DND-41 (cell line): ENCODE measurements around the gene PCDHGA5.
"Not testable (repeated sequence)": the region's sequence is repeated elsewhere in the genome, so short reads cannot be mapped to it uniquely, and the experiment has no call there.

Experiments used
- ATAC-seq: fragments of 200-7000 bp; cut with Tn5 transposase; 3 replicates; pipeline ENCODE4 v1.9.1; 2021; ENCODE audit warnings: low read depth; ENCODE audit not compliant: insufficient read depth
- DNase-seq: peaks from one replicate; pipeline ENCODE4 v3.0.0-alpha.2; 2020
- H2AFZ ChIP-seq: 2 replicates; pipeline ENCODE4 v1.6.0; 2012; ENCODE audit warnings: low read depth, low read length
- H3K27ac ChIP-seq: 2 replicates; pipeline ENCODE4 v1.5.1; 2012; ENCODE audit warnings: low read length, inconsistent platforms
- H3K27me3 ChIP-seq: fragments of 200-600 bp; sonication (generic); 2 replicates; pipeline ENCODE4 v1.6.0; 2012; ENCODE audit warnings: low read length, mild to moderate bottlenecking, inconsistent platforms; ENCODE audit not compliant: insufficient read depth, poor library complexity
- H3K36me3 ChIP-seq: 2 replicates; pipeline ENCODE4 v1.5.1; 2012; ENCODE audit warnings: low read length, inconsistent platforms; ENCODE audit not compliant: insufficient read depth
- H3K4me1 ChIP-seq: 2 replicates; pipeline ENCODE4 v1.5.1; 2012; ENCODE audit warnings: mild to moderate bottlenecking, low read length; ENCODE audit not compliant: insufficient read depth
- H3K4me2 ChIP-seq: 2 replicates; pipeline ENCODE4 v1.6.0; 2012; ENCODE audit warnings: mild to moderate bottlenecking, moderate library complexity, low read length, inconsistent platforms; ENCODE audit not compliant: insufficient read depth
- H3K4me3 ChIP-seq, 2 experiments: fragments of 200-600 bp in 1 of 2; shearing (Covaris generic) in 1 of 2; 2 replicates each; pipeline ENCODE4 v1.5.1; 2012 to 2016; ENCODE audit warnings: inconsistent platforms in 2 of 2, low read length in 2 of 2, mild to moderate bottlenecking in 2 of 2, low read depth in 1 of 2, moderate library complexity in 1 of 2
- H3K79me2 ChIP-seq: 2 replicates; pipeline ENCODE4 v1.6.0; 2012; ENCODE audit warnings: low read length, inconsistent platforms; ENCODE audit not compliant: insufficient read depth
- H3K9ac ChIP-seq: 2 replicates; pipeline ENCODE4 v1.6.0; 2012; ENCODE audit warnings: low read depth, mild to moderate bottlenecking, inconsistent platforms, low read length, moderate library complexity
- H3K9me3 ChIP-seq: 2 replicates; pipeline ENCODE4 v1.5.1; 2012; ENCODE audit warnings: low read length, moderate library complexity, mild to moderate bottlenecking, inconsistent platforms; ENCODE audit not compliant: insufficient read depth, severe bottlenecking
- H4K20me1 ChIP-seq: 2 replicates; pipeline ENCODE4 v1.6.0; 2012; ENCODE audit warnings: low read length; ENCODE audit not compliant: insufficient read depth
- CTCF ChIP-seq: IDR thresholded peaks from 2 replicates; pipeline ENCODE4 v1.5.1; 2012; ENCODE audit warnings: borderline replicate concordance, low read length, moderate library complexity, mild to moderate bottlenecking; ENCODE audit not compliant: poor library complexity, severe bottlenecking; ENCODE audit errors: extremely low read depth
- EZH2 ChIP-seq: IDR thresholded peaks from 3 replicates; pipeline ENCODE4 v1.6.1; 2012; ENCODE audit warnings: borderline replicate concordance, low read depth, mild to moderate bottlenecking, moderate library complexity, low read length, inconsistent platforms; ENCODE audit not compliant: severe bottlenecking

Gene PCDHGA5

GRCh38 chr5:141363952-141364660 lies at the start of gene PCDHGA5:
Gene PCDHGA5, plus strand, starts transcription at chr5:141364162. Its CDS starts 169 bp downstream, at chr5:141364331.
- ATAC-seq, result no peak
- Histone ChIP-seq H3K4me3 (no peak within 1 kb of the TSS), H3K9me3 (no peaks in the 10 kb centered on the region)

GRCh38 chr5:141316963-141317362 lies 47.0 kb upstream of the PCDHGA5 start:
- not testable (repeated sequence) for H3K27me3 ChIP-seq, DNase-seq, H3K9ac ChIP-seq, H2AFZ ChIP-seq, ATAC-seq, H4K20me1 ChIP-seq, H3K4me2 ChIP-seq, H3K4me3 ChIP-seq, H3K27ac ChIP-seq
- H3K4me1 ChIP-seq, result peaks cover 22% of the 10 kb centered on the region
- H3K79me2 ChIP-seq, result peaks cover 24% of the 10 kb centered on the region
- H3K36me3 ChIP-seq, result peaks cover 23% of the 10 kb centered on the region
- peaks cover 36% of the 10 kb centered on the region for H3K9me3 ChIP-seq

More at GRCh38 chr5:141363952-141364660, at the start of gene PCDHGA5:
- Histone ChIP-seq H3K9ac (no peak within 1 kb of the TSS), H3K27me3 (no peaks in the 10 kb centered on the region), H2AFZ (no peak within 1 kb of the TSS), H3K36me3 (no peaks in the 10 kb centered on the region), H3K79me2 (no peaks in the 10 kb centered on the region), H3K4me1 (peaks cover 3% of the 10 kb centered on the region; the same call in 1 of the 2 replicates), H4K20me1 (no peaks in the 10 kb centered on the region), H3K4me2 (no peak within 1 kb of the TSS), H3K27ac (no peak within 1 kb of the TSS)
- no peak for DNase-seq
- no peak for TF ChIP-seq EZH2
- TF ChIP-seq CTCF, result peak; percentile 8

DNA sequence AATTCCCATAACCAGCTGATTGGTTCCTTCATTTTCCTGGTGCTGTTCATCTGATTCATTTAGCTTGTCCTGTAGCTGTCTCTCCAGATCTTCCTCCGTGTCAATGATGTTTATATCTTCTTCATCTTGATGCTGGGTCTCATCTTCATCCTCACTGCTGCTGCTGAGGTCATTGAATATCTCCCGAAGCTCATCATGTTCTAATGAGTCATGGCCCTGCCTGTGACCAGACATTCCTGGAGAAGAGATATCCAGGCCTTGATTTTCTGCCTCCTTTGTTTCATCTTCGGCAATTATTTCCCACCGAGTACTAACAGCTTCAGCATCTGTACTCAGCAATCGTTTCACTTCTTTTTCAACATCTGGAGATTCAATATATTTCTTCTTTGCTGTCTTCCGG lies 44.8 kb upstream of the PCDHGA5 start:
- Histone ChIP-seq H3K36me3 (peaks cover 23% of the 10 kb centered on the region), H4K20me1 (no peaks in the 10 kb centered on the region), H3K79me2 (peaks cover 24% of the 10 kb centered on the region), H3K4me2 (peak overlapping the region; percentile 62; the same call in 1 of the 2 replicates), H3K9ac (no peak overlapping the region), H3K9me3 (peaks cover 41% of the 10 kb centered on the region), H2AFZ (no peak overlapping the region), H3K4me1 (peaks cover 22% of the 10 kb centered on the region), H3K4me3 (peak overlapping the region in 1 of 2 experiments; percentile 76; a peak in 2 of 4 replicates), H3K27ac (no peak overlapping the region), H3K27me3 (no peaks in the 10 kb centered on the region)
- DNase-seq (no peak), ATAC-seq (no peak)
- TF ChIP-seq EZH2 (no peak), CTCF (no peak)

GRCh38 chr5:141319699-141320098 lies 44.3 kb upstream of the PCDHGA5 start:
- peak overlapping the region; percentile 8; the same call in 1 of the 2 replicates for H3K27ac ChIP-seq
- peak overlapping the region; percentile 62 for H3K4me2 ChIP-seq

More at GRCh38 chr5:141319699-141320098, 44.3 kb upstream of the PCDHGA5 start:
- peaks cover 22% of the 10 kb centered on the region for H3K4me1 ChIP-seq
- peaks cover 41% of the 10 kb centered on the region for H3K9me3 ChIP-seq
- 0 out of 2 replicates have a peak overlapping the region, but pooled peaks have one; percentile 66 for H3K9ac ChIP-seq
- H3K4me3 ChIP-seq, result peak overlapping the region; percentile 56 to 76; a peak in 3 of 4 replicates
- DNase-seq (no peak), ATAC-seq (no peak)
- TF ChIP-seq EZH2 (no peak), CTCF (no peak)
- peaks cover 23% of the 10 kb centered on the region for H3K36me3 ChIP-seq
- peaks cover 24% of the 10 kb centered on the region for H3K79me2 ChIP-seq
- H3K27me3 ChIP-seq, result no peaks in the 10 kb centered on the region
- no peak overlapping the region for H2AFZ ChIP-seq
- no peaks in the 10 kb centered on the region for H4K20me1 ChIP-seq
